T-cell (primary cell): ENCODE data around the gene RASA4. TPM values are rescaled to one million over a fixed set of nuclear protein-coding genes. Genes with fewer than 3 reads are reported as not detected.
A peak's percentile ranks its signal among the peaks of the same experiment; 100 is the strongest.
"Not testable (repeated sequence)": the region's sequence is repeated elsewhere in the genome, so short reads cannot be mapped to it uniquely, and the experiment has no call there.

Experiments used
- ATAC-seq, 4 experiments: fragments of 200-7000 bp in 3 of 4; fragments of 150-1000 bp in 1 of 4; cut with Tn5 transposase; replicated peaks in 1 of 4; 1 replicate in 3 of 4; 2 replicates in 1 of 4; pipeline ENCODE4 v1.10.0; 2021; ENCODE audit warnings: moderate library complexity in 3 of 4, mild to moderate bottlenecking in 2 of 4, moderate number of reproducible peaks in 1 of 4
- CTCF ChIA-PET, 2 donors: fragments of 300-600 bp; sonication (Branson Sonifier 250); formaldehyde crosslinking; loops; one replicate each; lab custom pipeline; 2022; ENCODE audit warnings: antibody characterized with exemption in 2 of 2; lab: Charles Lee
- POLR2A ChIA-PET, 2 donors: fragments of 300-600 bp; sonication (Branson Sonifier 250); formaldehyde crosslinking; loops; one replicate each; lab custom pipeline; 2022; ENCODE audit warnings: antibody characterized with exemption in 2 of 2; lab: Charles Lee
- DNase-seq, 35 experiments: peaks; one replicate each; pipeline versions ENCODE4 v3.0.0 to v3.0.0-alpha.2; 2013 to 2023
- H3K27ac ChIP-seq: one replicate; pipeline ENCODE4 v1.5.1; 2013; ENCODE audit warnings: low read length
- H3K27me3 ChIP-seq, 2 experiments: replicated peaks in 1 of 2; 1 replicate in 1 of 2; 2 replicates in 1 of 2; pipeline versions ENCODE4 v1.6.1 to v1.7.0; 2013; ENCODE audit warnings: low read length in 1 of 2, mixed read lengths in 1 of 2; ENCODE audit not compliant: control insufficient read depth in 2 of 2, insufficient read depth in 2 of 2; ENCODE audit errors: extremely low read depth in 1 of 2
- H3K36me3 ChIP-seq, 2 donors: 1 replicate in 1 of 2; 2 replicates in 1 of 2; pipeline versions ENCODE4 v1.6.1 to v1.7.0; 2013; ENCODE audit warnings: low read length in 1 of 2; ENCODE audit not compliant: control insufficient read depth in 2 of 2, insufficient read depth in 1 of 2; ENCODE audit errors: extremely low read depth in 1 of 2
- H3K4me1 ChIP-seq, 2 experiments: 1 replicate in 1 of 2; 2 replicates in 1 of 2; pipeline versions ENCODE4 v1.6.1 to v1.7.0; 2013; ENCODE audit warnings: low read length in 2 of 2, mixed read lengths in 1 of 2; ENCODE audit not compliant: insufficient read depth in 2 of 2, control insufficient read depth in 1 of 2; ENCODE audit errors: extremely low read depth in 1 of 2
- H3K4me3 ChIP-seq, 2 donors: 1 replicate in 1 of 2; 2 replicates in 1 of 2; pipeline versions ENCODE4 v1.5.1 to v1.7.0; 2013; ENCODE audit warnings: mild to moderate bottlenecking in 2 of 2, low read length in 1 of 2, moderate library complexity in 1 of 2; ENCODE audit not compliant: control insufficient read depth in 1 of 2; ENCODE audit errors: extremely low read depth in 1 of 2
- H3K9me3 ChIP-seq: 2 replicates; pipeline ENCODE4 v1.7.0; 2013
- H3K27ac Mint-ChIP-seq, 2 donors: one replicate each; pipeline ENCODE4 v1.8.0; 2020 to 2021; ENCODE audit warnings: mild to moderate bottlenecking in 2 of 2, mixed read lengths in 2 of 2
- H3K27me3 Mint-ChIP-seq, 2 donors: one replicate each; pipeline ENCODE4 v1.8.0; 2021 to 2022; ENCODE audit warnings: mixed read lengths in 2 of 2
- H3K36me3 Mint-ChIP-seq: one replicate; pipeline ENCODE4 v1.8.0; 2021; ENCODE audit warnings: mixed read lengths
- H3K4me1 Mint-ChIP-seq, 3 donors: one replicate each; pipeline ENCODE4 v1.8.0; 2020 to 2022; ENCODE audit warnings: mixed read lengths in 3 of 3, mild to moderate bottlenecking in 1 of 3
- H3K4me3 Mint-ChIP-seq, 3 donors: one replicate each; pipeline ENCODE4 v1.8.0; 2020 to 2022; ENCODE audit warnings: mild to moderate bottlenecking in 3 of 3, mixed read lengths in 3 of 3, moderate library complexity in 3 of 3
- H3K9me3 Mint-ChIP-seq, 3 donors: one replicate each; pipeline ENCODE4 v1.8.0; 2020 to 2022; ENCODE audit warnings: mixed read lengths in 3 of 3
- WGBS: methylation state at CpG from one replicate; pipeline ENCODE4 v1.1.5; 2013; ENCODE audit warnings: missing lambda C conversion rate; ENCODE audit not compliant: insufficient coverage; 5-methylcytosine and 5-hydroxymethylcytosine counted together
- total RNA-seq, 35 experiments: library from RNA in 6 of 35; stranded (reverse) in 6 of 35; fragments of 120-200 nt in 1 of 35; gene quantifications; one replicate each; pipeline versions ENCODE4 v1.2.1 to v1.2.4 and lab custom pipeline; 2013 to 2026

The RASA4 gene
- total RNA-seq, 5 donors from 2014 or later (not counting 1 experiment from before 2014, with no cell fraction given) = 63.3 to 89.0 (median 71.6) TPM

GRCh38 chr7:102610441-102610840 is 6.1 kb downstream of the RASA4 start:
- H3K4me1 ChIP-seq, H3K27ac Mint-ChIP-seq, POLR2A ChIA-PET, H3K4me3 ChIP-seq, H3K4me1 Mint-ChIP-seq, H3K9me3 ChIP-seq, H3K36me3 Mint-ChIP-seq, H3K27ac ChIP-seq, ATAC-seq, H3K27me3 ChIP-seq, H3K27me3 Mint-ChIP-seq, H3K36me3 ChIP-seq, H3K9me3 Mint-ChIP-seq, CTCF ChIA-PET: not testable (repeated sequence)
- peak in 1 of 35 experiments; percentile 5 for DNase-seq
- peak overlapping the region in 1 of 3 donors; percentile 27 for H3K4me3 Mint-ChIP-seq
- no CpG with 5 or more reads among the region's 7 CpGs for WGBS

- CTCF ChIA-PET, H3K4me3 ChIP-seq, H3K9me3 ChIP-seq, H3K9me3 Mint-ChIP-seq, H3K27me3 Mint-ChIP-seq, H3K27ac Mint-ChIP-seq, H3K36me3 Mint-ChIP-seq, H3K27ac ChIP-seq, H3K36me3 ChIP-seq, H3K27me3 ChIP-seq, H3K4me3 Mint-ChIP-seq, DNase-seq, H3K4me1 ChIP-seq, POLR2A ChIA-PET, ATAC-seq, H3K4me1 Mint-ChIP-seq: not testable (repeated sequence)
- WGBS = no CpG with 5 or more reads among the region's 10 CpGs
These were observed 6.8 kb downstream of the RASA4 start for GRCh38 chr7:102609734-102610133.

- POLR2A ChIA-PET, H3K4me1 Mint-ChIP-seq, H3K36me3 ChIP-seq, H3K9me3 ChIP-seq, H3K27ac Mint-ChIP-seq, H3K4me1 ChIP-seq, H3K9me3 Mint-ChIP-seq, CTCF ChIA-PET, ATAC-seq, H3K36me3 Mint-ChIP-seq, H3K27me3 Mint-ChIP-seq, H3K27ac ChIP-seq, DNase-seq, H3K4me3 ChIP-seq, H3K4me3 Mint-ChIP-seq, H3K27me3 ChIP-seq: not testable (repeated sequence)
- no CpG with 5 or more reads among the region's 5 CpGs for WGBS
These were observed 9.7 kb downstream of the RASA4 start for GRCh38 chr7:102606848-102607247.

- DNase-seq, H3K4me1 ChIP-seq, H3K27ac ChIP-seq, H3K27ac Mint-ChIP-seq, H3K9me3 Mint-ChIP-seq, CTCF ChIA-PET, H3K4me1 Mint-ChIP-seq, H3K36me3 ChIP-seq, ATAC-seq, H3K4me3 Mint-ChIP-seq, POLR2A ChIA-PET, H3K27me3 ChIP-seq, H3K4me3 ChIP-seq, H3K9me3 ChIP-seq, H3K36me3 Mint-ChIP-seq, H3K27me3 Mint-ChIP-seq: not testable (repeated sequence)
- no CpG with 5 or more reads among the region's 19 CpGs for WGBS
These were observed 12.0 kb downstream of the RASA4 start for GRCh38 chr7:102604431-102605145.

GRCh38 chr7:102602317-102602716 is 14.2 kb downstream of the RASA4 start:
- H3K4me3 Mint-ChIP-seq, H3K27me3 ChIP-seq, POLR2A ChIA-PET, H3K9me3 ChIP-seq, H3K4me1 ChIP-seq, H3K27ac Mint-ChIP-seq, H3K36me3 Mint-ChIP-seq, H3K4me3 ChIP-seq, CTCF ChIA-PET, H3K36me3 ChIP-seq, H3K9me3 Mint-ChIP-seq, H3K27ac ChIP-seq, ATAC-seq, DNase-seq, H3K27me3 Mint-ChIP-seq, H3K4me1 Mint-ChIP-seq: not testable (repeated sequence)
- WGBS = no CpG with 5 or more reads among the region's 12 CpGs

- ATAC-seq, H3K9me3 ChIP-seq, H3K36me3 Mint-ChIP-seq, H3K4me1 Mint-ChIP-seq, H3K4me3 ChIP-seq, POLR2A ChIA-PET, CTCF ChIA-PET, H3K36me3 ChIP-seq, DNase-seq, H3K27ac ChIP-seq, H3K27me3 Mint-ChIP-seq, H3K27ac Mint-ChIP-seq, H3K4me1 ChIP-seq, H3K4me3 Mint-ChIP-seq, H3K9me3 Mint-ChIP-seq, H3K27me3 ChIP-seq: not testable (repeated sequence)
- WGBS = no CpG with 5 or more reads among the region's 9 CpGs
These were observed 16.9 kb downstream of the RASA4 start for GRCh38 chr7:102599699-102600098.

- H3K36me3 ChIP-seq, H3K27ac Mint-ChIP-seq, H3K36me3 Mint-ChIP-seq, H3K27me3 ChIP-seq, POLR2A ChIA-PET, H3K27ac ChIP-seq, H3K4me1 ChIP-seq, H3K4me3 ChIP-seq, H3K4me1 Mint-ChIP-seq, H3K9me3 Mint-ChIP-seq, H3K4me3 Mint-ChIP-seq, H3K9me3 ChIP-seq, H3K27me3 Mint-ChIP-seq, CTCF ChIA-PET, DNase-seq, ATAC-seq: not testable (repeated sequence)
- 91% methylated on average over 2 of the region's 10 CpGs for WGBS
These were observed 20.5 kb downstream of the RASA4 start for GRCh38 chr7:102596036-102596435.
